ENCODE results near the gene ZC3H4.

Gene ZC3H4

DNA sequence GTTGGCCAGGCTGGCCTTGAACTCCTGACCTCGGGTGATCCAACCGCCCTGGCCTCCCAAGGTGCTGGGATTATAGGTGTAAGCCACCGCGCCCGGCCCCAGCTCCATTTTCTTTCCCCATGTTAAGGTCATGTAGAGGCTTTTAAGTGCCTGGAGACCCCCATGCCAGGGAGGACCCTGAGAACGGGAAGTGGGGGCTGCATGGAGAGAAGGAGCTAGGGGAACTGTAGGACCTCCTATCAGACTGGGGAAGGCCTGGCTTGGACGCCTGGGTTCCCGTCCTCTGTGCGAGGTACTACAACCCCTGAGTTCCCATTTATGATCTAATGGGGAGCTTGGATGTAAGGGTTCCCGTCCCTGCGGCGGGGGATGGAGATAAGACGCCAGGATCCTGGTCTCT is 94.7 kb downstream of the ZC3H4 start:
- DNase-seq: no peak
